Measurements from ENCODE around the gene FNDC3B. TPM values are rescaled to one million over a fixed set of nuclear protein-coding genes. Genes with fewer than 3 reads are reported as not detected.

FNDC3B gene
- total RNA-seq, 1 donor from 2014 or later, result 160 TPM

GRCh38 chr3:172270557-172271166, 231.3 kb downstream of the FNDC3B start:
- DNase-seq (no peak), ATAC-seq (no peak)
- intact Hi-C loops (cut with DNase I), result no loop called here
- no peaks in the 10 kb centered on the region for H3K27me3 ChIP-seq
- H3K4me3 ChIP-seq, result no peak overlapping the region
- H3K27ac ChIP-seq, result no peak overlapping the region
- no peaks in the 10 kb centered on the region for H3K9me3 ChIP-seq
- no peak for TF ChIP-seq CTCF (IDR thresholded peaks at IDR 0.05)
- H3K36me3 ChIP-seq, result peaks cover 31% of the 10 kb centered on the region
- no peaks in the 10 kb centered on the region for H3K4me1 ChIP-seq

GRCh38 chr3:172271386-172271976, 232.1 kb downstream of the FNDC3B start:
- no peak for DNase-seq
- H3K4me1 ChIP-seq, result no peaks in the 10 kb centered on the region
- no peaks in the 10 kb centered on the region for H3K27me3 ChIP-seq
- no peaks in the 10 kb centered on the region for H3K9me3 ChIP-seq
- TF ChIP-seq CTCF (IDR thresholded peaks at IDR 0.05), result no peak
- intact Hi-C loops (cut with DNase I), result no loop called here
- no peak for ATAC-seq
- H3K36me3 ChIP-seq, result peaks cover 27% of the 10 kb centered on the region
- no peak overlapping the region for H3K27ac ChIP-seq
- no peak overlapping the region for H3K4me3 ChIP-seq

- Histone ChIP-seq H3K9me3 (no peaks in the 10 kb centered on the region), H3K4me3 (no peak overlapping the region), H3K27me3 (no peaks in the 10 kb centered on the region), H3K36me3 (peaks cover 22% of the 10 kb centered on the region), H3K4me1 (no peaks in the 10 kb centered on the region), H3K27ac (no peak overlapping the region)
- no peak for TF ChIP-seq CTCF (IDR thresholded peaks at IDR 0.05)
- intact Hi-C loops (cut with DNase I), result no loop called here
- ATAC-seq (no peak), DNase-seq (no peak)
These were observed 233.3 kb downstream of the FNDC3B start for GRCh38 chr3:172272698-172273097.

- Histone ChIP-seq H3K27me3 (no peaks in the 10 kb centered on the region), H3K4me1 (peaks cover 2% of the 10 kb centered on the region), H3K36me3 (peaks cover 23% of the 10 kb centered on the region), H3K9me3 (no peaks in the 10 kb centered on the region), H3K27ac (no peak overlapping the region), H3K4me3 (no peak overlapping the region)
- ATAC-seq (no peak), DNase-seq (no peak)
- intact Hi-C loops (cut with DNase I), result no loop called here
- no peak for TF ChIP-seq CTCF (IDR thresholded peaks at IDR 0.05)
These were observed 234.0 kb downstream of the FNDC3B start for GRCh38 chr3:172273378-172273777.

GRCh38 chr3:172274906-172275305, 235.5 kb downstream of the FNDC3B start:
- intact Hi-C loops (cut with DNase I), result no loop called here
- no peak for TF ChIP-seq CTCF (IDR thresholded peaks at IDR 0.05)
- Histone ChIP-seq H3K4me1 (peaks cover 17% of the 10 kb centered on the region), H3K9me3 (no peaks in the 10 kb centered on the region), H3K27ac (no peak overlapping the region), H3K4me3 (no peak overlapping the region), H3K27me3 (no peaks in the 10 kb centered on the region), H3K36me3 (peaks cover 19% of the 10 kb centered on the region)
- ATAC-seq (no peak), DNase-seq (no peak)

Measured in upper lobe of right lung (tissue), 1 donor.